Sigmoid colon (tissue), 4 donors: Measurements from ENCODE around the gene OLFML1.

Experiments
- CTCF ChIP-seq, 4 experiments: fragments of 450-650 bp in 3 of 4; fragments of 200-600 bp in 1 of 4; IDR thresholded peaks; one replicate each; pipeline ENCODE4 v1.5.1; 2016 to 2019; ENCODE audit warnings: antibody characterized with exemption in 4 of 4, mild to moderate bottlenecking in 3 of 4, moderate library complexity in 2 of 4
- POLR2AphosphoS5 ChIP-seq, 4 donors: sonication (generic); formaldehyde crosslinking; IDR thresholded peaks; one replicate each; pipeline ENCODE4 v1.6.1; 2017; ENCODE audit warnings: antibody characterized with exemption in 4 of 4

- no peak for TF ChIP-seq CTCF (IDR thresholded peaks at IDR 0.05)
- no peak for TF ChIP-seq POLR2AphosphoS5 (IDR thresholded peaks at IDR 0.05)
Observed at GRCh38 chr11:7480113-7480512, 5.2 kb upstream of the OLFML1 start.
